K562 (cell line): Measurements from ENCODE around the gene ERN1. TPM values are rescaled to one million over a fixed set of nuclear protein-coding genes. Genes with fewer than 3 reads are reported as not detected.

ENCODE experiments used
- ARID4B ChIP-seq: sonication (generic); formaldehyde crosslinking; IDR thresholded peaks from 2 replicates; pipeline ENCODE4 v1.8.0; 2022; ENCODE audit warnings: mild to moderate bottlenecking, missing genetic modification reagents
- HDAC3 ChIP-seq: fragments of 450-650 bp; IDR thresholded peaks from 2 replicates; pipeline ENCODE4 v1.6.1; 2018; ENCODE audit warnings: borderline replicate concordance, mild to moderate bottlenecking, moderate library complexity; ENCODE audit not compliant: partially characterized antibody
- NONO ChIP-seq, 2 experiments: fragments of 200-400 bp in 1 of 2; fragments of 450-650 bp in 1 of 2; formaldehyde crosslinking in 1 of 2; IDR thresholded peaks; 2 replicates each; pipeline ENCODE4 v1.6.1; 2017; ENCODE audit warnings: low read depth in 2 of 2, mild to moderate bottlenecking in 2 of 2, moderate library complexity in 2 of 2, low read length in 1 of 2
- RBFOX2 ChIP-seq: fragments of 200-400 bp; formaldehyde crosslinking; IDR thresholded peaks from 2 replicates; pipeline ENCODE4 v1.6.1; 2017; ENCODE audit warnings: low read depth, mild to moderate bottlenecking, low read length, moderate library complexity
- ZNF785 ChIP-seq: fragments of 250-450 bp; sonication (Bioruptor Pico); IDR thresholded peaks from 2 replicates; pipeline ENCODE4 v1.4.0; 2020; ENCODE audit warnings: mild to moderate bottlenecking
- polyA plus RNA-seq, 8 experiments: library from polyadenylated mRNA; depleted of rRNA in 4 of 8; stranded (reverse) in 5 of 8; unstranded in 3 of 8; fragments of >200 nt; fragmentation: Nextera tagmentation in 2 of 8; fragmentation: Illumina TruSeq in 1 of 8; extraction: Ambion mirVana in 2 of 8; extraction: Trizol in 1 of 8; gene quantifications; 2 replicates each; pipeline versions ENCODE4 v1.2.1 to v1.2.3, GENCODE V29; 2011 to 2014; ENCODE audit warnings: inconsistent platforms in 1 of 8, missing spikeins in 1 of 8
- total RNA-seq, 7 experiments: library from RNA; depleted of rRNA in 6 of 7; stranded (reverse); fragments of >200 nt in 6 of 7; fragmentation: Illumina TruSeq in 2 of 7; extraction: Trizol in 2 of 7; gene quantifications; 2 replicates each; pipeline versions ENCODE4 v1.2.1 to v1.2.3, GENCODE V29; 2011 to 2021; ENCODE audit warnings: low replicate concordance in 1 of 7

Gene ERN1
- total and polyA plus RNA-seq, 9 of the 15 experiments (the other 6 are each of a cell fraction or from before 2014, with no cell fraction given), result 2.1 to 22.5 (median 7.3) TPM

DNA sequence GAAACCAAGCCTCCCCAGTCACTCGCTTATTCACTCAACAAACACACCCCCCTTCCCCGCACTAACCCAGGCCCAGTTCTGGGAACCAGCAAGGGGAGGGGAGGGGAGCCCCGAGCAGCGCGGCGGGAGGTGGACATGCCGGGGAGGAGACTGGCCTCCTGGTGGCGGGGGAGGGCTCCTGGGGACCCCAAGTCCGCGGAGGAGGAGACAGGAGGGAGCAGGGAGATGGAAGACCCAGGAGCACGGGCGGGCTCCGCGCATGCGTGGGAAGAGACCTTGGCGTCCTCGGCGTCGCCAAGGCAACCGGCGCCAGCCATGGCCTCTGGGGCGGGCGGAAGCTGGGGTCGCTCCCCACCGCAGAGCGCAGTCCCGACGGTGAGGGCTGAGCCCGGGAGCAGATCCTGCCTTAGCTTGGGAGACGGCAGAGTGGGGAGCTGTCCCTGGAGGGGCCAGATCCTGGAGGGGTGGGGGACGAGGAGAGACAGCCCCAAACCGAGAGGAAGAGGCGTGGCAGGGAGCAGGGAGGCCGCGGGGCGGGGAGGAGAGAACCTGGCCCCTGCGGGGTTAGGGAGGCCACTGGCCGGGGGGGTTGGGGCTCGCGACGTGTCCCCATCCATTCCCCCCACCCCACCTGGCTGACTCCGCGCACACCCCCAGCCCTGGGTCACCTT lies 131.8 kb downstream of the ERN1 start, which contains the start of gene PRR29 (continued):
- peak; percentile 97 for TF ChIP-seq ARID4B
- TF ChIP-seq ZNF785, result no peak
- TF ChIP-seq HDAC3, result no peak
- TF ChIP-seq NONO (IDR thresholded peaks at IDR 0.05; ENCODE audit: low read depth in 2 of 2, low read length in 1 of 2), result no peak
- TF ChIP-seq RBFOX2, result 0 out of 2 replicates have a peak, but pooled peaks have one; percentile 20
